HEK293 (cell line): ENCODE measurements around the gene GTF2H3.

Experiments
- FEZF1 ChIP-seq: fragments of 450-650 bp; formaldehyde crosslinking; IDR thresholded peaks from 2 replicates; pipeline ENCODE4 v1.5.1; 2016; ENCODE audit warnings: missing biosample characterization, missing genetic modification characterization
- KLF1 ChIP-seq: fragments of 450-650 bp; formaldehyde crosslinking; IDR thresholded peaks from 2 replicates; pipeline ENCODE4 v1.5.1; 2016; ENCODE audit warnings: missing biosample characterization, missing genetic modification characterization
- MEIS1 ChIP-seq: sonication (generic); formaldehyde crosslinking; IDR thresholded peaks from 2 replicates; pipeline ENCODE4 v1.8.1; 2022; ENCODE audit warnings: missing genetic modification reagents, mild to moderate bottlenecking, borderline replicate concordance
- MZF1 ChIP-seq: fragments of 450-650 bp; formaldehyde crosslinking; IDR thresholded peaks from 2 replicates; pipeline ENCODE4 v1.5.1; 2017; ENCODE audit warnings: missing biosample characterization, missing genetic modification characterization, borderline replicate concordance
- PBX3 ChIP-seq: sonication (generic); formaldehyde crosslinking; IDR thresholded peaks from 2 replicates; pipeline ENCODE4 v1.8.1; 2022; ENCODE audit warnings: mild to moderate bottlenecking, moderate library complexity, missing genetic modification reagents
- PRDM6 ChIP-seq: fragments of 450-650 bp; formaldehyde crosslinking; IDR thresholded peaks from 2 replicates; pipeline ENCODE4 v1.5.1; 2017; ENCODE audit warnings: missing biosample characterization, missing genetic modification characterization
- WT1 ChIP-seq: fragments of 450-650 bp; formaldehyde crosslinking; IDR thresholded peaks from 2 replicates; pipeline ENCODE4 v1.5.1; 2016; ENCODE audit warnings: missing biosample characterization, missing genetic modification characterization
- ZNF175 ChIP-seq: fragments of 450-650 bp; formaldehyde crosslinking; IDR thresholded peaks from 2 replicates; pipeline ENCODE4 v1.5.1; 2016; ENCODE audit warnings: missing biosample characterization, missing genetic modification characterization
- ZNF202 ChIP-seq: fragments of 450-650 bp; formaldehyde crosslinking; IDR thresholded peaks from 2 replicates; pipeline ENCODE4 v1.5.1; 2016; ENCODE audit warnings: missing biosample characterization, missing genetic modification characterization, borderline replicate concordance
- ZNF274 ChIP-seq, 2 experiments: fragments of 200-500 bp in 1 of 2; fragments of 450-650 bp in 1 of 2; sonication (Bioruptor generic) in 1 of 2; formaldehyde crosslinking in 1 of 2; IDR thresholded peaks; 2 replicates each; pipeline versions ENCODE4 v1.5.1 to v1.6.1; 2014 to 2016; ENCODE audit warnings: borderline replicate concordance in 1 of 2, inconsistent platforms in 1 of 2, low read length in 1 of 2, missing biosample characterization in 1 of 2, missing genetic modification characterization in 1 of 2
- ZNF302 ChIP-seq: fragments of 450-650 bp; formaldehyde crosslinking; IDR thresholded peaks from 2 replicates; pipeline ENCODE4 v1.5.1; 2016; ENCODE audit warnings: missing biosample characterization, missing genetic modification characterization, low read depth
- ZNF311 ChIP-seq: fragments of 450-650 bp; formaldehyde crosslinking; IDR thresholded peaks from 2 replicates; pipeline ENCODE4 v1.5.1; 2017; ENCODE audit warnings: missing biosample characterization, missing genetic modification characterization, borderline replicate concordance
- ZNF335 ChIP-seq: fragments of 450-650 bp; formaldehyde crosslinking; conservative IDR thresholded peaks from 2 replicates; pipeline ENCODE4 v1.5.1; 2016; ENCODE audit warnings: missing biosample characterization, missing genetic modification characterization
- ZNF416 ChIP-seq: fragments of 450-650 bp; formaldehyde crosslinking; IDR thresholded peaks from 2 replicates; pipeline ENCODE4 v1.5.1; 2016; ENCODE audit warnings: missing biosample characterization, missing genetic modification characterization
- ZNF426 ChIP-seq: fragments of 450-650 bp; formaldehyde crosslinking; IDR thresholded peaks from 2 replicates; pipeline ENCODE4 v1.5.1; 2017; ENCODE audit warnings: missing biosample characterization, missing genetic modification characterization, mild to moderate bottlenecking, inconsistent platforms, moderate library complexity
- ZNF473 ChIP-seq: fragments of 450-650 bp; formaldehyde crosslinking; IDR thresholded peaks from 2 replicates; pipeline ENCODE4 v1.5.1; 2017; ENCODE audit warnings: missing biosample characterization, missing genetic modification characterization
- ZNF514 ChIP-seq: fragments of 450-650 bp; formaldehyde crosslinking; IDR thresholded peaks from 2 replicates; pipeline ENCODE4 v1.5.1; 2016; ENCODE audit warnings: missing biosample characterization, missing genetic modification characterization
- ZNF560 ChIP-seq: fragments of 450-650 bp; formaldehyde crosslinking; IDR thresholded peaks from 2 replicates; pipeline ENCODE4 v1.5.1; 2017; ENCODE audit warnings: missing biosample characterization, missing genetic modification characterization, borderline replicate concordance
- ZNF600 ChIP-seq: fragments of 450-650 bp; formaldehyde crosslinking; IDR thresholded peaks from 2 replicates; pipeline ENCODE4 v1.5.1; 2016; ENCODE audit warnings: missing biosample characterization, missing genetic modification characterization
- ZNF701 ChIP-seq: fragments of 450-650 bp; formaldehyde crosslinking; IDR thresholded peaks from 2 replicates; pipeline ENCODE4 v1.5.1; 2016; ENCODE audit warnings: missing biosample characterization, missing genetic modification characterization
- ZNF792 ChIP-seq: fragments of 450-650 bp; formaldehyde crosslinking; IDR thresholded peaks from 2 replicates; pipeline ENCODE4 v1.5.1; 2016; ENCODE audit warnings: missing biosample characterization, missing genetic modification characterization
- ZSCAN5A ChIP-seq: fragments of 450-650 bp; formaldehyde crosslinking; IDR thresholded peaks from 2 replicates; pipeline ENCODE4 v1.5.1; 2016; ENCODE audit warnings: missing biosample characterization, missing genetic modification characterization
- TF ChIP-seq, protein P1 (sequence below): fragments of 450-650 bp; formaldehyde crosslinking; IDR thresholded peaks from 2 replicates; pipeline ENCODE4 v1.5.1; 2016; ENCODE audit warnings: missing biosample characterization, missing genetic modification characterization
- TF ChIP-seq, protein P2 (sequence below): fragments of 450-650 bp; formaldehyde crosslinking; IDR thresholded peaks from 2 replicates; pipeline ENCODE4 v1.5.1; 2016; ENCODE audit warnings: missing biosample characterization, missing genetic modification characterization
- TF ChIP-seq, protein P3 (sequence below): fragments of 450-650 bp; formaldehyde crosslinking; IDR thresholded peaks from 2 replicates; pipeline ENCODE4 v1.5.1; 2016; ENCODE audit warnings: missing biosample characterization, missing genetic modification characterization
- TF ChIP-seq, protein P4 (sequence below): fragments of 450-650 bp; formaldehyde crosslinking; IDR thresholded peaks from 2 replicates; pipeline ENCODE4 v1.5.0; 2017; ENCODE audit warnings: missing biosample characterization, missing genetic modification characterization, borderline replicate concordance

The GTF2H3 gene

DNA sequence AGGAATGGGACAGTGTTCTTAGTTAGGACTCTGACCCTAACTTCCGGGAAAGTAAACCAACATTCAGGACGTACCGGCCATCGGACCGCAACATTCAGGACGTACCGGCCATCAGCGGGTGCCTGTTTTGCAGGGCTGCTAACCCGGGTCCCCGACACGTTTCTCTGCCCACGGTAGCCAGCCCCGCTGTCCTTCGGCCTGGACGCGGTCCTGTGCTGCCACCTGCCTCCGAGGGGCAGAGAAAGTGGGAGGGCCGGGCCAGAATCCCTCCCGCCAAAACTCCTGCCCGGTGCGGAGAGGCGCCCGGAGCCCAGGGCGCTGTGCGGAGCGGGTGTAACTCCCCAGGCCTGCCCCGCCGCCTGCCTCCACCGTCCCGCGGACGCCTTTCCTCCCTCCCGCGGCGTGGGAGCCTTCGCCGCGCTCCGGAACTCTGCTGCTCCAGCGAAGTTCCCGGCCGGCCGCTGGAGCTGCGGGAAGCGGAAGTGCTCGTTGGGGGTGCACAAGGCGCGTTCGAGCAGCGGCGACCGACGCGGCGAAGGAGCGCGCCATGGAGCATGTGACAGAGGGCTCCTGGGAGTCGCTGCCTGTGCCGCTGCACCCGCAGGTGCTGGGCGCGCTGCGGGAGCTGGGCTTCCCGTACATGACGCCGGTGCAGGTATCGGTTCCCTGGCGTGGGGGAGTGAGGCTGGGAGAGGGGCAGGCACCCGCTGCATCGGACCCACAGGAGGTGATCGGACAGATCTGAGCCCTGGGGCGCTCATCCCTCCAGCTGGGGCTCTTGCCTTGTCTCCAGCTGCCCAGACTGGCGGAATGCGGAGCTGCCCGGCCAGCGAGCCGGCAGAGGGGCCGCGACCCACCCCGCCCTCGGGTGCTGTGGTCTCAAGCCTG is 31.8 kb upstream of the GTF2H3 start, which contains the start of gene DDX55 (continued):
- TF ChIP-seq ZNF274 (IDR thresholded peaks at IDR 0.05; ENCODE audit: low read length) (no peak), ZNF274 (tag by site-specific recombination; IDR thresholded peaks at IDR 0.05; ENCODE audit: borderline replicate concordance) (no peak), ZNF202 (tag by site-specific recombination) (no peak), ZSCAN5A (tag by site-specific recombination) (peak; percentile 99; the same call in 1 of the 2 replicates), MZF1 (tag by site-specific recombination) (peak; percentile 36; the same call in 1 of the 2 replicates), WT1 (peak; percentile 85), ZNF473 (tag by site-specific recombination) (no peak), KLF1 (tag by site-specific recombination) (peak; percentile 61), MEIS1 (CRISPR knock-in tag) (no peak), ZNF426 (tag by site-specific recombination) (no peak), ZNF560 (no peak), PRDM6 (tag by site-specific recombination) (no peak), ZNF600 (tag by site-specific recombination) (peak; percentile 99), ZNF514 (no peak), PBX3 (CRISPR knock-in tag) (peak; percentile 95), ZNF175 (tag by site-specific recombination) (no peak), FEZF1 (tag by site-specific recombination) (peak; percentile 60), ZNF416 (tag by site-specific recombination) (no peak), ZNF701 (tag by site-specific recombination) (no peak), ZNF311 (tag by site-specific recombination) (no peak), ZNF335 (tag by site-specific recombination) (peak; percentile 89), ZNF792 (tag by site-specific recombination) (peak; percentile 16; the same call in 1 of the 2 replicates), ZNF302 (tag by site-specific recombination) (no peak)
- TF ChIP-seq, protein P1, sequence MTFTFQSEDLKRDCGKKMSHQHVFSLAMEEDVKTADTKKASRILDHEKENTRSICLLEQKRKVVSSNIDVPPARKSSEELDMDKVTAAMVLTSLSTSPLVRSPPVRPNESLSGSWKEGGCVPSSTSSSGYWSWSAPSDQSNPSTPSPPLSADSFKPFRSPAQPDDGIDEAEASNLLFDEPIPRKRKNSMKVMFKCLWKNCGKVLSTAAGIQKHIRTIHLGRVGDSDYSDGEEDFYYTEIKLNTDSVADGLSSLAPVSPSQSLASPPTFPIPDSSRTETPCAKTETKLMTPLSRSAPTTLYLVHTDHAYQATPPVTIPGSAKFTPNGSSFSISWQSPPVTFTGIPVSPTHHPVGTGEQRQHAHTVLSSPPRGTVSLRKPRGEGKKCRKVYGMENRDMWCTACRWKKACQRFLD (tag by site-specific recombination) = no peak
- TF ChIP-seq, protein P2, sequence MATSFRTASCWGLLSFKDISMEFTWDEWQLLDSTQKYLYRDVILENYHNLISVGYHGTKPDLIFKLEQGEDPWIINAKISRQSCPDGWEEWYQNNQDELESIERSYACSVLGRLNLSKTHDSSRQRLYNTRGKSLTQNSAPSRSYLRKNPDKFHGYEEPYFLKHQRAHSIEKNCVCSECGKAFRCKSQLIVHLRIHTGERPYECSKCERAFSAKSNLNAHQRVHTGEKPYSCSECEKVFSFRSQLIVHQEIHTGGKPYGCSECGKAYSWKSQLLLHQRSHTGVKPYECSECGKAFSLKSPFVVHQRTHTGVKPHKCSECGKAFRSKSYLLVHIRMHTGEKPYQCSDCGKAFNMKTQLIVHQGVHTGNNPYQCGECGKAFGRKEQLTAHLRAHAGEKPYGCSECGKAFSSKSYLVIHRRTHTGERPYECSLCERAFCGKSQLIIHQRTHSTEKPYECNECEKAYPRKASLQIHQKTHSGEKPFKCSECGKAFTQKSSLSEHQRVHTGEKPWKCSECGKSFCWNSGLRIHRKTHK (tag by site-specific recombination) = no peak
- TF ChIP-seq, protein P3, sequence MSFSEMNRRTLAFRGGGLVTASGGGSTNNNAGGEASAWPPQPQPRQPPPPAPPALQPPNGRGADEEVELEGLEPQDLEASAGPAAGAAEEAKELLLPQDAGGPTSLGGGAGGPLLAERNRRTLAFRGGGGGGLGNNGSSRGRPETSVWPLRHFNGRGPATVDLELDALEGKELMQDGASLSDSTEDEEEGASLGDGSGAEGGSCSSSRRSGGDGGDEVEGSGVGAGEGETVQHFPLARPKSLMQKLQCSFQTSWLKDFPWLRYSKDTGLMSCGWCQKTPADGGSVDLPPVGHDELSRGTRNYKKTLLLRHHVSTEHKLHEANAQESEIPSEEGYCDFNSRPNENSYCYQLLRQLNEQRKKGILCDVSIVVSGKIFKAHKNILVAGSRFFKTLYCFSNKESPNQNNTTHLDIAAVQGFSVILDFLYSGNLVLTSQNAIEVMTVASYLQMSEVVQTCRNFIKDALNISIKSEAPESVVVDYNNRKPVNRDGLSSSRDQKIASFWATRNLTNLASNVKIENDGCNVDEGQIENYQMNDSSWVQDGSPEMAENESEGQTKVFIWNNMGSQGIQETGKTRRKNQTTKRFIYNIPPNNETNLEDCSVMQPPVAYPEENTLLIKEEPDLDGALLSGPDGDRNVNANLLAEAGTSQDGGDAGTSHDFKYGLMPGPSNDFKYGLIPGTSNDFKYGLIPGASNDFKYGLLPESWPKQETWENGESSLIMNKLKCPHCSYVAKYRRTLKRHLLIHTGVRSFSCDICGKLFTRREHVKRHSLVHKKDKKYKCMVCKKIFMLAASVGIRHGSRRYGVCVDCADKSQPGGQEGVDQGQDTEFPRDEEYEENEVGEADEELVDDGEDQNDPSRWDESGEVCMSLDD (tag by site-specific recombination) = peak; percentile 91
- TF ChIP-seq, protein P4, sequence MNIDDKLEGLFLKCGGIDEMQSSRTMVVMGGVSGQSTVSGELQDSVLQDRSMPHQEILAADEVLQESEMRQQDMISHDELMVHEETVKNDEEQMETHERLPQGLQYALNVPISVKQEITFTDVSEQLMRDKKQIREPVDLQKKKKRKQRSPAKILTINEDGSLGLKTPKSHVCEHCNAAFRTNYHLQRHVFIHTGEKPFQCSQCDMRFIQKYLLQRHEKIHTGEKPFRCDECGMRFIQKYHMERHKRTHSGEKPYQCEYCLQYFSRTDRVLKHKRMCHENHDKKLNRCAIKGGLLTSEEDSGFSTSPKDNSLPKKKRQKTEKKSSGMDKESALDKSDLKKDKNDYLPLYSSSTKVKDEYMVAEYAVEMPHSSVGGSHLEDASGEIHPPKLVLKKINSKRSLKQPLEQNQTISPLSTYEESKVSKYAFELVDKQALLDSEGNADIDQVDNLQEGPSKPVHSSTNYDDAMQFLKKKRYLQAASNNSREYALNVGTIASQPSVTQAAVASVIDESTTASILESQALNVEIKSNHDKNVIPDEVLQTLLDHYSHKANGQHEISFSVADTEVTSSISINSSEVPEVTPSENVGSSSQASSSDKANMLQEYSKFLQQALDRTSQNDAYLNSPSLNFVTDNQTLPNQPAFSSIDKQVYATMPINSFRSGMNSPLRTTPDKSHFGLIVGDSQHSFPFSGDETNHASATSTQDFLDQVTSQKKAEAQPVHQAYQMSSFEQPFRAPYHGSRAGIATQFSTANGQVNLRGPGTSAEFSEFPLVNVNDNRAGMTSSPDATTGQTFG (tag by site-specific recombination) = peak; percentile 97
